GM12864 (cell line): ENCODE data around the gene SMAD2.
"Not testable (repeated sequence)": the region's sequence is repeated elsewhere in the genome, so short reads cannot be mapped to it uniquely, and the experiment has no call there.

ENCODE experiments used
- DNase-seq: peaks from one replicate; pipeline ENCODE4 v3.0.0-alpha.2; 2011; ENCODE audit warnings: low read depth
- H3K4me3 ChIP-seq: 2 replicates; pipeline ENCODE4 v1.5.1; 2011; ENCODE audit warnings: mild to moderate bottlenecking, low read depth, low read length, control low read depth
- TF ChIP-seq, protein P1 (sequence below): IDR thresholded peaks from 2 replicates; pipeline ENCODE4 v1.5.1; 2011; ENCODE audit warnings: low read depth, mild to moderate bottlenecking, moderate library complexity, low read length, control low read depth, inconsistent platforms; ENCODE audit errors: missing control alignments

Gene SMAD2

DNA sequence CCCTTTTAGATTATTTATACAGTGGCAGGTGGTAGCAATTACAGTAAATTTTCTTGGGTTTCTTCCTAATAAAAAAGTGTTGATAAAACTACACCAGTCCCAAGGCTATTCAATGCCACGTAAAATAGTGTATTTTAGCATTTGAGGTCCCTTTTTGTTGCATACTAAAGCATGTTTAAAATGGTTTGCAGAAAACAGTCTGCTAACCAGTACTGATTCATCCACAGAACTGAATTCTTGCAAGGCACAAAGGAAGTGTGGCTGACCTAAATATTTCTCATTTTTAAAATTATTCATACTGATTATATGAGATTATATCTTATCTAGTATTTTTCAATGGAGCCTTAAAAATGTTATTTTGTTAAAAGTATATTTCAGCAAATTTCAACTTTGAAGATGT lies 98.1 kb downstream of the SMAD2 start:
- no peak overlapping the region for H3K4me3 ChIP-seq
- TF ChIP-seq, protein P1, sequence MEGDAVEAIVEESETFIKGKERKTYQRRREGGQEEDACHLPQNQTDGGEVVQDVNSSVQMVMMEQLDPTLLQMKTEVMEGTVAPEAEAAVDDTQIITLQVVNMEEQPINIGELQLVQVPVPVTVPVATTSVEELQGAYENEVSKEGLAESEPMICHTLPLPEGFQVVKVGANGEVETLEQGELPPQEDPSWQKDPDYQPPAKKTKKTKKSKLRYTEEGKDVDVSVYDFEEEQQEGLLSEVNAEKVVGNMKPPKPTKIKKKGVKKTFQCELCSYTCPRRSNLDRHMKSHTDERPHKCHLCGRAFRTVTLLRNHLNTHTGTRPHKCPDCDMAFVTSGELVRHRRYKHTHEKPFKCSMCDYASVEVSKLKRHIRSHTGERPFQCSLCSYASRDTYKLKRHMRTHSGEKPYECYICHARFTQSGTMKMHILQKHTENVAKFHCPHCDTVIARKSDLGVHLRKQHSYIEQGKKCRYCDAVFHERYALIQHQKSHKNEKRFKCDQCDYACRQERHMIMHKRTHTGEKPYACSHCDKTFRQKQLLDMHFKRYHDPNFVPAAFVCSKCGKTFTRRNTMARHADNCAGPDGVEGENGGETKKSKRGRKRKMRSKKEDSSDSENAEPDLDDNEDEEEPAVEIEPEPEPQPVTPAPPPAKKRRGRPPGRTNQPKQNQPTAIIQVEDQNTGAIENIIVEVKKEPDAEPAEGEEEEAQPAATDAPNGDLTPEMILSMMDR: no peak
- DNase-seq: no peak

DNA sequence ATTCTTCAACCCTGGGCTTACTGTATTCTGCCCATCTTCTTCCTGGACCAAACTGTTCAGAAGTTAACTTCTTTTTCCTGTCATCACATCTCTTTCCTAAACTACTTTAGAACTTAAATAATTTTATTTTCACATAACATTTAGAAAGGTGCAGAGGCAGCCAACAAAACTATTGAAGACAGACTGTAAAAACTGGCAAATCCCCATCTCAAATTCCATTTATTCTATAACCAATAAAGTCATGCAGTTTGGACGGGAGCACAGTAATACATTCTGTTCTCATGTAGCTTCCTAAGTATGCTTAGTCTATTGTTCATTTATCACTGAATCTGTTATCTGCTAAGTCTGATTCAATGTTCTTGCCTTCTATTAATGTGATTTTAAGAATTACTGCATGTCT lies 99.1 kb downstream of the SMAD2 start:
- DNase-seq: no peak
- no peak overlapping the region for H3K4me3 ChIP-seq
- TF ChIP-seq, protein P1: no peak

DNA sequence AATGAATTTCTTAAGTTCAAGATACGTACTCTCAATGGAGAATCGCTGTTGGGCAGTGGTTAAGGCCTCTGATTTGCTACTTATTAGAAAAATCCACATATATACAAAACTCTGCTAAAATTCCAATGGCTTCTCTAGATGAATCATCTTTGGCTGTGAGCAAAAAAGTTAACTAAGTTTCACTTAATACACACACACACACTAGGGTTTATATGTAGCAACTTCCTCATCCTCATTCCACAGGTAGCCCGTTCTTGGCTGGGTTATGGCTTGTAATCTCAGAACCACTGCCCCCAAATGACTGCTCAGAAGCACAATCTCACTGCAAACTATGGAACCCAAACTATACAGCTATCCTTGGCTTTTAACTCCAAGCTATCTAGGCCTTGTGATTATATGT lies 99.7 kb downstream of the SMAD2 start:
- H3K4me3 ChIP-seq: no peak overlapping the region
- TF ChIP-seq, protein P1: no peak
- no peak for DNase-seq

DNA sequence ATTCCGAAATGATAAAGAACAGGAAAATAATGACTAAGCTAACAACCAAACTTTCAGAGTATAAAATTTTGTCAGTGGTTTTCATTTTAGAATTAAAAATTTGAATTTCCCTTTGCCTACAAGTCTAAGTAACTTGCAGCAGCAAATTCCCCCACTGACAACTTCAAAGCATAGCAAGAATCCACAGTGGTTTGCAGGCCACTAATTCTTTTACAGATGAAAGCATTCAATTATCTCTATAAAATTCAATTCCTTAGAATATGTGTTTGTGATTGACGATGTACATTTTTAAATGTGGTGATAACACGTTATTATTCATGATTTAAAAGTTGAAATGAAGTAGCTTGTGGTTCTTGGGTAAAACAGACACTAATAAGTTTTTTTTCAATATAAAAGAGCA lies 100.6 kb downstream of the SMAD2 start:
- DNase-seq: no peak
- TF ChIP-seq, protein P1: no peak
- H3K4me3 ChIP-seq: no peak overlapping the region

DNA sequence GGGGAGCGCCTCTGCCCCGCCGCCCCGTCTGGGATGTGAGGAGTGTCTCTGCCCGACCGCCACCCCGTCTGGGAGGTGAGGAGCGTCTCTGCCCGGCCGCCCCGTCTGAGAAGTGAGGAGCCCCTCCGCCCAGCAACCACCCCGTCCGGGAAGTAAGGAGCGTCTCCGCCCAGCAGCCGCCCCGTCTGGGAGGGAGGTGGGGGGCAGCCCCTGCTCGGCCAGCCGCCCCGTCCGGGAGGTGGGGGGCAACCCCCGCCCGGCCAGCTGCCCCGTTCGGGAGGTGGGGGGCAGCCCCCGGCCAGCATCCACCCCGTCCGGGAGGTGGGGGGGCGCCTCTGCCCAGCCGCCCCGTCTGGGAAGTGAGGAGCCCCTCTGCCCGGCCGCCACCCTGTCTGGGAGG lies 102.4 kb downstream of the SMAD2 start:
- DNase-seq, H3K4me3 ChIP-seq: not testable (repeated sequence)

DNA sequence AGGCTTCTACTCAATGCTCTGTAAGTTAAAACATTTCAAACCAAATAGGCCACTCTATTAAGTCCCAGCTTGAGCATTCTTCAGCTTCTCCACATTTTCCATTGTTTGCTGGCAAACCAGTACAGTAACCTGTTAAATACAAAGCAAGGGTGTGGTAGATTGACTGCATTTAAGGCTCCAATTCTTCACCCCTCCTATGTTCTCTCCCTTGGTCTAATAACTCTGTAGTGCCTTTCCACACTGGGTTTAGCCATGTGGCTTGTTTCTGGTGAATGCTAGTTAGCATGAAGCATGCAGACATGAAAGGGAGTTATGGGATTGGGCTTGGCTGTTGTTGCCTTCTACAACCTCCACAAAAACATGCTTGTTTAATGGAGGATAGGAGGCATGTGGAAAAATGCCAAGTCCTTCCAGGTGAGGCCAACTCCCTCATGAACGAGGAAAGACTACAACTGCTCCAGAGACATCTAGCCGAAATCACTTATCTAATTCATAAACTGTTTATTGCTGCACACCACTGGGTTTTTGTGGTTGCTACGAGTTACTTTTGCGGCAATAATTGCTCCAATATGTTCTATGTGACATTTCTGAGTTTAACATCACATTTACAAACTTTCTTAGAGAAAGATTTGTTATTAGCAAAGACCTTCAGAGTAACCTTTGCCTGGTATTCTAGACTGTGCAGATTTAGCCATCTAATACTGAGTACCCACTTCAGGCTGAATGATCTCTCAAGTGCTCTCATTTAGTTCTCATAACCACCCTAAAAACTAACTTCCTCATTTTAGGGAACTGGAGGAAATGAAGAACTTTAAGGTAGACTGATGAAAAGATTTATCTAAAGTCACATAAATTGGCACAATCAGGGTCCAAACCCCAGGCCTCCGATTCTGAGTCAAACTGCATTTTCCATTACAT lies 104.0 kb downstream of the SMAD2 start:
- no peak overlapping the region for H3K4me3 ChIP-seq
- TF ChIP-seq, protein P1: no peak
- DNase-seq: no peak

DNA sequence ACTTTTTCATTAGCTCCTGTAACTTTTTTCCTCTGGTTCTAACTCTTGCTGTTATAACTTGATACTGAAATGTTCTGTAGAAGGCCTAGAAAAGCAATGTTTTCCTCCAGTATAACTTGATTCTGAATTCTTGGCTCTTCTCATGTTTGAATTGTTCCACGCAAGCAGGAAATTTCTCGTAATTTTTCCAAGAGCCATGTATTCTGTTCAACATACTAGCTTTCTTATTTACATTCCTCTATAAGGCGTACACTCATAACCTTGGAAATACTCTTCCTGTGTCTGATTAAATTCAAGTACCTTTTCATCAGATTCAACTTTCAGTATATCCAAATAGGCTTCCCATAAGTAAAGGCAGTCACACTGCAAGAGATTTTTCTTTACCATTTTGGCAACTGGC lies 109.1 kb downstream of the SMAD2 start:
- TF ChIP-seq, protein P1: no peak
- no peak for DNase-seq
- no peak overlapping the region for H3K4me3 ChIP-seq
